Renal pelvis (tissue), 4 donors: ENCODE measurements around the gene FGF2. TPM values are rescaled to one million over a fixed set of nuclear protein-coding genes. Genes with fewer than 3 reads are reported as not detected.
"Not testable (repeated sequence)": the region's sequence is repeated elsewhere in the genome, so short reads cannot be mapped to it uniquely, and the experiment has no call there.

Source experiments
- DNase-seq: peaks from one replicate; pipeline ENCODE4 v3.0.0-alpha.2; 2013
- polyA plus RNA-seq, 3 donors: library from polyadenylated mRNA; unstranded; fragments of 120-200 nt; gene quantifications; one replicate each; pipeline ENCODE4 v1.2.1, GENCODE V29; 2013; ENCODE audit not compliant: insufficient read length in 3 of 3

The FGF2 gene
- polyA plus RNA-seq, 3 donors: 6.3 to 8.0 (median 7.9) TPM

GRCh38 chr4:122838034-122838433 lies 11.4 kb downstream of the FGF2 start:
- no peak for DNase-seq

- DNase-seq: no peak
These were observed 15.8 kb downstream of the FGF2 start for GRCh38 chr4:122842392-122842791.

- DNase-seq: no peak
These were observed 16.4 kb downstream of the FGF2 start for GRCh38 chr4:122842984-122843531.

- not testable (repeated sequence) for DNase-seq
These were observed 17.8 kb downstream of the FGF2 start for GRCh38 chr4:122844391-122844790.

- no peak for DNase-seq
These were observed 18.4 kb downstream of the FGF2 start for GRCh38 chr4:122845066-122845465.

- DNase-seq: no peak
These were observed 19.1 kb downstream of the FGF2 start for GRCh38 chr4:122845760-122846159.

- DNase-seq: no peak
These were observed 21.3 kb downstream of the FGF2 start for GRCh38 chr4:122847931-122848330.

GRCh38 chr4:122849789-122850188 lies 23.2 kb downstream of the FGF2 start:
- not testable (repeated sequence) for DNase-seq

GRCh38 chr4:122851568-122851967 lies 24.9 kb downstream of the FGF2 start:
- no peak for DNase-seq

- DNase-seq: peak; percentile 30
These were observed 28.1 kb downstream of the FGF2 start for GRCh38 chr4:122854447-122855352.

- DNase-seq: no peak
These were observed 28.8 kb downstream of the FGF2 start for GRCh38 chr4:122855353-122855890.

- DNase-seq: no peak
These were observed 30.5 kb downstream of the FGF2 start for GRCh38 chr4:122857160-122857559.

- DNase-seq: no peak
These were observed 32.1 kb downstream of the FGF2 start for GRCh38 chr4:122858705-122859104.

GRCh38 chr4:122861172-122861943 lies 34.7 kb downstream of the FGF2 start:
- DNase-seq: no peak

- no peak for DNase-seq
These were observed 37.0 kb downstream of the FGF2 start for GRCh38 chr4:122863639-122864038.

- no peak for DNase-seq
These were observed 38.8 kb downstream of the FGF2 start for GRCh38 chr4:122865425-122865824.

- not testable (repeated sequence) for DNase-seq
These were observed 41.6 kb downstream of the FGF2 start for GRCh38 chr4:122868235-122868634.

- DNase-seq: no peak
These were observed 46.5 kb downstream of the FGF2 start for GRCh38 chr4:122873146-122873545.

GRCh38 chr4:122873821-122874593 lies 47.4 kb downstream of the FGF2 start:
- no peak for DNase-seq

- no peak for DNase-seq
These were observed 49.3 kb downstream of the FGF2 start for GRCh38 chr4:122875949-122876348.

- no peak for DNase-seq
These were observed 49.8 kb downstream of the FGF2 start for GRCh38 chr4:122876456-122876855.

- no peak for DNase-seq
These were observed 52.4 kb downstream of the FGF2 start for GRCh38 chr4:122879001-122879400.
